SKM-1 treated with dmso at 0.1 percent for 144 hours (cell line): ENCODE measurements around the gene CAMKMT.

Experiments used
- DNase-seq: peaks from one replicate; lab custom pipeline; 2025; ENCODE audit not compliant: unreplicated experiment; lab: John Stamatoyannopoulos, UW

CAMKMT gene

DNA sequence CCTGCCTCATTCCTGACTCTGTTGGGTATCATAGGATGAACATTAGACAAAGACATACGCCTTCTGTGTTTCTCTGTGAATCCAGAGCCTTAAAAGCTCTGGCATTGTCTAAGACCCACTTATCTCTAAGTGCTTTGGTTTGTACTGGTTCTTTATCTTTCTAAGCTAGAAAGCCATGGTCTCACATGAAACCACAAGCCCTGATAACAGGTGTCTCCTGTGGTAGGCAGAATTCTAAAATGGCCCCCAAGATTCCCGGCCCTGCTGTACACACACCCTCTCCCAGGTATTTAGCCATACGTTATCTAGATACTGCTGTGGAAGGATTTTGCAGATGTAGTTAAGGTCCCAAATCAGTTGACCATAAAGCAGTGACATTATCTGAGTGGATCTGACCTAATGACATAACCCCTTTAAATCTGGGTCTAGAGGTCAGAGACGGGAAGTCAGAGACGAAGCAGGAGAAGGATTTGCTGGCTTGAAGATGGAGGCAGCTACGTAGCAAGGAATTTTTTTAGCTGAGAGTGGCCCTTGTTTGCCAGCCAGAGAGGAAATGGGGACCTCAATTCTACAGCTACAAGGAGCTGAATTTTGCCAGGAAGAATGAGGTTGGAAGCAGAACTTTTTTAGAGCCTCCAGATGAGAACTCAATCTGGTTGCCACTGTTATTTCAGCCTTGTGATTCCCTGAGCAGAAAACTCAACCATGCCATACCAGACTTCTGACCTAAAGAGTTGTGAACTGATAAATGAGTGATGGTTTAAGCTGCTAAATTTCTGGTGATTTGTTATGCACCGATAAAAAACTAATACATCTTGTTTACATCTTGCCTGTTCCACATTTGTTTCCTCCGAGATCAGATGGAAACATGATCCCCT, 186.7 kb downstream of the CAMKMT start:
- DNase-seq: no peak

DNA sequence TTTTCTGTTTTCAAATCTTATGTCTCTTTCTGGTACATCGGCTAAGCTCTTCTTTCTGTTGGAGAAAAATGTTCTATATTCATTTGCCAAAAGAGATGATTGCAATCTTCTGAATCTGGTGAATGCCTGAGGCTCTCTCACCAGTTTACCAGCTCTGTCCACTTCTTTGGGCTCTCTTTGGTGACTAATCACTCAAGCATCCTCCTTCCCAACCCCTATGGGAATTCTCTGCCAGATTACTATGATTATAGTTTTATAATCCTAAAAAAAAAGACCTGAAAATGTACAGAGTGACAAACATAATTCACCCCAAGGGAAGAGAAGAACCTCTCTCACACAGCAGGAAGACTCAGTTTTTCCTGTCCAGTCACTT, 187.3 kb downstream of the CAMKMT start:
- no peak for DNase-seq

DNA sequence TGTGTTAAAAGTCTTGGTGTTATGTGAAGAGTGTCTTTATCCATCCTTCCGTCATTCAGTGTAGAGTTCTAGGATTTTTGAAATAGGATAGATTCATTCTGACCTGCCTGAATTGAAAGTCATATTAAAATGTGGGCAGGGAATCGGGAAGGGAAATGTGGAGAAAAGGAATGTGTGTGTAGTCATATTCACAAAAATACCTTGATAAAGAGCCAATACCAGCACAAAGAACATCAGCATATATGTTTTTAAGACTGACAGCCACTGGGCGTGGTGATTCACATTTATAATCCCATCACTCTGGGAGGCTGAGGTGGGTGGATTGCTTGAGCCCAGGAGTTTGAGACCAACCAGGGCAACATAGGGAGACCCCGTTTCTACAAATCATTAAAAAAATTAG, 188.1 kb downstream of the CAMKMT start:
- DNase-seq: no peak

DNA sequence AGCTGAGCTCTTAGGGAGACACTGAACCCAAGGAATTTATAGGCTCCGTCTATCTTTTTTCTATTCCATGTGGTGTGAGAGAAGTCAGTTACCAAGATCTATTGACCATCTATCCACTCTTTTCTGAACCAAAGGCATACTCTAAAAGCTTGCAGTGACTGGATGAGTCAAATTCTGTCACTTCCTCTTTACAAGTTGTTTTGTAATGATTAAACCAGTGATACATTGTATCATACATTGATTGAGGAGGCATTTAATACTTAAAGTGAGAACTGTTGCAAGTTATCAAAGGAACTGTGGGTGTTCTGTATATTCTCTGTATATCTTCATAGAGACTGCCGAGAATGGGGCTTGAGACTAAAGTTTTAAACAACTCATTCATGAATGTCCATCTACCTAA, 188.8 kb downstream of the CAMKMT start:
- no peak for DNase-seq

DNA sequence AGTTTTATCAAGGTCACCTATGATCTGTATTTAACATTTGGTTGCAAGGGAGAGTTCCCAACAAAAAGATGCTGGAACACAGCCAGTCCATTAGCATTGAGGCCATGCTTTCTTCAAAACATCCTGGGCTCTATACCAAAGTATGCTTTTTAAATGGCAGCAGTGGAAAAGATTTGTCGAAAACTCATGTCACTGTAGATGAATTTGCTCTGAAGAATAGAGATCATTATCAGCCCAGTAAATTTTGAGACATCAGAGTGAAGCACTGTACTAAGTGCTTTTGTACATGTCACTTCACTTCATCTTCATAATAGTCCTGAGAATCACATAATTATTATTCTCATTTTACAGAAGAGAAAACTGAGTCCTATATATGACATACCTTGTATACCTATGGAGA, 189.8 kb downstream of the CAMKMT start:
- DNase-seq: no peak

DNA sequence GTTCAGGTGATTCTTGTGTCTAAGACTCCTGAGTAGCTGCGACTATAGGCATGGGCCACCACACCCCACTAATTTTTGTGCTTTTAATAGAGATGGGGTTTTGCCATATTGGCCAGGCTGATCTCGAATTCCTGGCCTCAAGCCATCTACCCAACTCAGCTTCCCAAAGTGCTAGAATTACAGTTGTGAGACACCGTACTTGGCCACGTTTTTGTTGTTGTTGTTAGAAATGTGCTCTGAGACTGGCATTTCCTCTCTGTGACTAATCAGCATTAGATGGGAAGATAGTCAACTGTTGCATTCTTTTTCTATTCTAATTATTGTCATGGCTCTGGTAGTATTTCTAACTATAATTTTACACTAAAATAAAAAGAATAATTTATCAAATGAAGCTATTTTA, 191.7 kb downstream of the CAMKMT start:
- DNase-seq: no peak

DNA sequence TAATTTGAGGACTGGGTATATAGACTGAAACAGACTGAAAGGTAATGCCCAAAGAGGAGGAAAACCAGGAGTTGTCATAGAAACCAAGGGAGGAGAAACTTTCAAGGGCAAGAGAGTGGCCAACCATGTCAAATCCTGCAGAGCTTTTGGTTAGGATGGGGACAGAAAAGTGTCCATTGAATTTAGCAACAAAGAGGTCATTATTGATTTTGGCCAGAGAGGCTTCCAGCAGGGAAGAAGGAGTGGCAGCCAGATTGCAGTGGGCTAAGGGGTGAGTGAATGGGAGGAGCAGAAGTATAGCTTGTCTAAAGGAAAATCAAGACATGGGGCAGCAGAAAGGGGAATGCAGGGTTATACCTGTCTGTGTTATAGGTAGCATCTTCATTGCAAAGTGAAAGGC, 194.0 kb downstream of the CAMKMT start:
- no peak for DNase-seq

DNA sequence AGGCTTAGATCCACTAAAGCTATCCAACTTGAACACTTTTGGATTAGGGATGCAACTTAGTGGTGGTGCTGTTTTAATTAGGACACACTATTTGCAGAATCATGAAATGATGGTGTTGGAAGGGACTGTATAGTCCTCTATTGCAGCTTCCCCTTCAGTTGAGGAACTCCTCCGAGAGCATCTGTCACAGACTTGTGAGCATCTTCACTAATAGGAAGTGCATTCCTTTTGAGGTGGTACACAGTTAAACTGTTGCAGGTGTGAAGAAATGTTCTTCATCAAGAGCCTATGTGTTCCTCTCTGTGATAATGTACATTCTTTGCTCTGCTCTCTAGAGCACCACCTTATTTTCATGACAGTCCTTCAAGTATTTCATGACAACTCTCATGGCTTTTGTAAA, 197.4 kb downstream of the CAMKMT start:
- no peak for DNase-seq

DNA sequence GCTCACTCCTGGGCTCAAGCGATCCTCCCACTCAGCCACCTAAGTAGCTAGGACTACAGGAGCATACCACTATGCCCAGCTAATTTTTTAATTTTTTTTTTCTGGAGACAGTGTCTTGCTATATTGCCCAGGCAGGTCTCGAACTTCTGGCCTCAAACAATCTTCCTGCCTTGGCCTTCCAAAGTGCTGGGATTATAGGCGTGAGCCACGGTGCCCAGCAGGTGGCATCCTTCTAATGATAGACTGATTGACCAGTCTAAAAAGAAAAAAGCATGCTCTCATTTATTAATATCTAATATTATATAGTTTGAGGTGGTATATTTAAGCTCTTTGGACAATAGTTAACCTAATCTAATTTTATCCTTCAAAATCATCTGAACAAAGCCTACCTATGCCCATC, 198.6 kb downstream of the CAMKMT start:
- no peak for DNase-seq

DNA sequence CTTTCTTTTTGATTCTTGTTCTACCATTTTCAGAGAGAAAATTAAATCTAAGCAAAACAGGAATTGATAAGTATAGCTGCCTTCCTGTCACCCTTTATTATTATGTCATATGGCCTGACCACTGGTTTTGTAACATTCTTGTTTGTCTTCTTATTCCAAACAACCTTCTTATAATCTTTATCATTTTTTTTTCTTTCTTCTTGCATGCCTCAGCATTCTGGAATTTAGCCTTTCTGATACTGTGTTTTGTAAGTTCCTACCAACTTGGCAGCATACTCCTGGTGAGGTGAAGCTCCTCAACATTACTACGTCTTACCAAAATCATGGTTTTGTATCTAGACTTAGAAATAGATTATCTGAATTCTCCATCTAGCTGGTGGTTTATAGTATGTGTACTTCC, 199.2 kb downstream of the CAMKMT start:
- no peak for DNase-seq

DNA sequence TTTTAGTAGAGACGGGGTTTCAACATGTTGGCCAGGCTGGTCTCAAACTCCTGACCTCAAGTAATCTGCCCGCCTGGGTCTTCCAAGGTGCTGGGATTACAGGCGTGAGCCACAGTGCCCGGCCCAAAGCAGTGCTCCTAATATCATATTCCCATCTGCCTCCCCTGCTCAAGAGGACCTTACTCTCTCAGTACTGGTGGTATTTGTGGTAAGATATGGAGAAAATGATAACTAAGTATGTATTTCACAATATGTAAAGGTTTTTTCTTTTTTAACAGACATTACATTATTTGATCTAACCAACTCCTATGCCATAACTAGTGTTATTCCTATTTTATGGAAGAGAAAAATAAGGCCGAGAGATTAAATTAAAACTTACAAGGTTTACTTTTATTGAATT, 201.0 kb downstream of the CAMKMT start:
- DNase-seq: no peak

DNA sequence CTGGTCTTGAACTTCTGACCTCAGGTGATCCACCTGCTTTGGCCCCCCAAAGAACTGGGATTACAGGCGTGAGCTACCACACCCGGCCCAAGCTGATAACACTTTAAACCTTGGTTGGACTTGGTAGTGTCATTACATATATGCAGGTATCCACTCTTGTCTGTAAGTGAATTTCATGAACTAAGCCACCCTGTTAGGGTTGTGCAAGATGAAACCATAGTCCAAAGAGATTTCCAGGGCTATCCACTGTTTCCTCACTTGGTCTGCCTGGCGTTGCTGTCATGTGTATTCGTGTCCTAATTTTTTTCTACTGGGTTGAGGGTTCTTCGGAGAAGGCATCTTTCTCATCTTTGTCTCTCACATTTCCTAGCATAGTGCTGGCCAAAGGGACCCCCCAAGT, 203.0 kb downstream of the CAMKMT start:
- no peak for DNase-seq

DNA sequence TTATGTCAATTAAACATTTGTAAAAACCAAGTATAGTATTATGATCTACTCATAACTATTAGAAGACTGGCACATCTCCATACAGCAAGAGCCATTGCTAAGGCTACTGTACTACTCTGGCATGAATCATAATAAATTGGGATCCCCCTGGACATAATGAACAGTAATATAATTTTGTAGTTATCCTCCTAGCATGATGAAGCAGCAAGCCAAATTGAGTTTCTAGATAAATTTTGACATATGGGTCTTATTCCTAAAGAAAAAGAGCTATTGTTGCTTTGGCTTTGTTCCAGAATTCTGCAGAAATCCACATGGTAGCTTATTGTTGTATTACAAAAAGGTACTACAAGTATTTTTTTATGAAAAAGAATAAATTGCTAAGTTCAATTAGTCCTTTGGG, 204.3 kb downstream of the CAMKMT start:
- DNase-seq: no peak

DNA sequence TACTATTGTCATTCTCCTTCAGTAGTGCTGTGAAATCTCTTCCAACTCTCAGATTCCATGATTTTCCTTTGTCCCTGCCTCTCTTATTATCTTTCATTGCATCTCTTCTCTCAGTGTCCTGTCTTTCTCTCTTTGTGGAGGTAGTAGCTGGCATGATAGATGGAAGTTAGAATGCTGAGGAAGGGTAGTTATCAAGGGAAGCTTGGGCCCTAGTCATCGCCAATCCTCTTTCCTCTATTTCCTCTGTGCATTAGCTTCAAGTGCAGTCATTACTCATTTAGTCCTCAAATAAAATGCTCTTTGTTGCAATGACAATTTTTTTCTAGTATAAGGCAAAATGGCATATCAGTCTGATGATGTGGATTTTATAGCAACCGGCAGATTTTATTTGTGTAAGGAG, 207.7 kb downstream of the CAMKMT start:
- DNase-seq: no peak

DNA sequence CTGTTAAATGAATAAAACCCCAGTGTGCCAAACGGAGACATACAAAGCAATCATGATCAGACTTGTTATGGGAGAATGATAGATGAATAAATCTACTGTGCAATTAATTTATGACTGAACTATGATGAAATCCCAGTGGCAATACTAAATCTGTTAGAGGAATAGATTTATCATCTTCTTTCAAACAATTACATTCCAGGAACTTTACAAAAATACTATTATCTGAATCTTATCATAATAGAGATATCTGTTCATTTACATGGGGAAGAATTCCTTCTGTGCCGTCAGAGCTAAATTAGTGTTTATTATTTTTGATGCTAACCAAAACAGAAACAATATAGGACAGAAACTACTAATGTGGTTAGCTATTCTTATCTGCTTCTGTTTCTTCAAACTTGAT, 208.5 kb downstream of the CAMKMT start:
- DNase-seq: no peak

DNA sequence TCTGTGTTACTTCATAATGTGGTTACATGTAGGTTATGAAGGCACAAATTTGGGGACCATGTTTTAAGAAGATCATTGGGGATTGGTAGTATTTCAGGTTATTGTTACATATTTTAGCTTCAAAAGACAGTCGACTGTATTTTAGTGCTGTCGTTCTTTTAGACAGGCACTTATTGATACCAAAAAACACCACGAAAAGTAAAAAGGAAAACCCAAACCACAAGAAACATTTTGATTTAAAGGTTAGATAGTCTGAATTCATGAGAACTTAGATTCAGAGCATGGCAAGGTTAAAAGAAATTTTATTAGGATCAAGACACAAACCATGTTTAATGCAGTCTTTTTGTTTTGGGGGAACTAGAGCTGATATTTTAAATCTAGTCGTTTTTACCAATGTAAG, 209.0 kb downstream of the CAMKMT start:
- DNase-seq: no peak

DNA sequence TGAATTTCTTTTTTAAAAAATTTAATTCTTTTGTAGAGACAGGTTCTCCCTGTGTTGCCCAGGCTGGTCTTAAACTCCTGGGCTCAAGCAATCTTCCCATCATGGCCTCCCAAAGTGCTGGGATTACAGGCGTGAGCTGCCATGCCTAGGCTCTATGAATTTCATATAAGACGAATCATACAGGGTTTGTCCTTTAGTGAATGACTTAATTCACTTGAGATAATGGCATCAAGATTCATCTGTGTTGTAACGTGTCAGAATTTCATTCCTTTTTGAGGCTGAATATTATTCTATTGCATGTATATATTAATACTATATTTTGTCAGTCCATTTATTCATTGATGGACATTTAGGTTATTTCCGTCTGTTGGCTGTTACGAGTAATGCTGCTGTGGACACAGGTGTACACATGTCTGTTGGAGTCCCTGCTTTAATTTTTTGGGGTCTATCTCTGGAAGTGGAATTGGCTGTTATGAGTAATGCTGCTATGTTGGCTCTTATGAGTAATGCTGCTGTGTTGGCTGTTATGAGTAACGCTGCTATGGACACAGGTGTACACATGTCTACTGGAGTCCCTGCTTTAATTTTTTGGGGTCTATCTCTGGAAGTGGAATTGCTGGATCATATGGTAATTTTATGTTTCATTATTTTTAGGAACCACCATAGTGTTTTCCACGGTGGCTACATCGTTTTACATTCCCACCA, 210.6 kb downstream of the CAMKMT start:
- no peak for DNase-seq

DNA sequence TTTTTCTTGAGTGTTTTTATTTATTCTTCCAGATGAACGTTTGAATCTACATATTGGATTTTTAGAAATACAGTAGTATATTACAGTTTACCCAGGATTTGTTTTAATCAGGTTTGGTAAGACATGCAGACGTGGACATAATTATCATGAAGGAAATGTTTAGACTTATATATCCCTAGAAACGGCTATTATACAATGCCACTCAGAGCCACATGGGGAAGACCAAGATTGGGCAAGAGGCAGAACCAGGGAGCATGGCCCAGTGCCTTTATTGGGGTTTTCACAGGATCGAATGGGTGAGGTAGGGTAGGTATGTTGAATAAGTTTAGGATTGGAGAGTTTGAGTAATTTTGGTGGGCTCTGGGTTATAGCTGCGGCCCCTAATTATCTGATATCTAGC, 212.2 kb downstream of the CAMKMT start:
- no peak for DNase-seq

DNA sequence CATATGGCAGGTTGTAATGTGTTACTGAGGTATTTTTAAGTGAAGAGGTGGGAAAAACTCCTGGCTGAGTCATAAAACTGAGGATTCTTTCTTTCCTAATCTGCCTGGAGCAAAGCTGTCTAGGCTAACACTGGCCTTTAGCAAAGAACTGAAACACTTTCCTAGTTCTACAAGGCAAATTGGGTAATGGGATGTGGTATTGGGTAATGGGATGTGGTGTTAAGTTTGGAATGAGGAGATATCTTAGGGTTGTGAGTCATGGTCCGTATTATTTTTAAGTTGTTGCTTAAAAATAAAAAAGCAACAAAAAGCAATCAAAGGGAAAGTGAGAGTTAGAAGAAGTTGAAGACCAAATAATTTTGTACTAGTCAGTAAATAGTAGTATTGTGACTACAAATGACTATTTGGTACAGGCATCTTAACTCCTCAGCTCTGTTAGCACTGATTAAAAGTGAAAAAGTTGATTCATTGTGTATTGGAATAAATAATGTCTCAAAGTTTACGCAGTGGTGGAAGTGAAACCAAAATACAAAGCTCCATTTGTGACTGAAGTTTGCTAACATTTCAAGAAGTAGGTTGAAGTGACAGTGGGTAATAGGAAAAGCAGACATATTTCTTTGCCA, 216.8 kb downstream of the CAMKMT start:
- peak; percentile 80 for DNase-seq

DNA sequence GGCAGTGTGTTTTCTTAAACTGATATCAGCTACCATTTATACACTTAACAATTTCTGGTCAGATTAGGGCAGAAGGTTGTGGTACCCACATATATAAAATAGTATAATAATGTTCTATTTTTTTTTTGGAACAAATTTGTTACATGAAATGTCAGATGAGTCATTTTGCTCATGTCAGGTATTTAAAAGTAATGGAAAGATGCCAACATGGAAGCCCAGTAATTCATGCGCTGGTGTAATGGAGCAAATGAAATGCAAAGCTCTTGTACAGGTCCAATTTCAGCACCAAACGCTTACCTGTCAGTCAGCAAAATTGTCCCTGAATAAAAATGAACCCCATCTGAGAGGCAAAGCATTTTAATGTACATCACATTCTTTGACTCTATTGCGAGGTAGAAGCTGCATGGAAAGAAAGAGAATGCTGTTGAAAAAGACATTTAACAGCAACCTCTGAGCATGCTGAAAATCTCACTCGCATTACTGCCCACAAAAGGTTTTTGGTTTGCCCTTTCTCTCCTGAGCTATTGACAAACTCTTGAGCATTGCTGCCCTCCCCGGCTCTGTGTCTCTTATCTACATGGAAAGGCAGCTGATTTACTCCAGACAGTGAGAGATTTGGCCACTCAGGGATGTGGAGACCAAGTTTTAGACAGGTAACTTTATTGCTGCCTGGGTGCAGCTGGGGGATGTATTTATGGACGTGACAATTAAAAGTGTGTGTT, 217.5 kb downstream of the CAMKMT start:
- DNase-seq: no peak

DNA sequence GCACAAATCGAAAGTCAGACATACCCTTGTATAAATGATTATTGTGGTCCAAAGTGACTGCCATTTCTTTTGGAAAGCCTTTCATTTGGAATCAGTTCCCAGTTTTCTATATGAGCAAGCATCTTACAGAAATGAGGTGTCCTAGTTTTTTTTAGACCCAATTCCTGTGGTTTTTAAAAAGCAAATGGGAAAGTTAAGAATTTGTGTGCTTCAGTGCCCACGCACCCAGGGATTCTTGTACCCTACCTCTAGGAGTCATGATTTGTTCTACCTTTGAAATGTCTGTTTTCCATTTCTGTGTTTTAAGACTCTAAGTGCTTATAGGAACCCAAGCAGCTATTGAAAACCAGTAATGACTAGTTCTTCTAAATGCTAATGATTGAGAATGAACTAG, 218.1 kb downstream of the CAMKMT start:
- DNase-seq: no peak
